ENCODE measurements around the gene TUT1. TPM values are rescaled to one million over a fixed set of nuclear protein-coding genes. Genes with fewer than 3 reads are reported as not detected.
"Not testable (repeated sequence)": the region's sequence is repeated elsewhere in the genome, so short reads cannot be mapped to it uniquely, and the experiment has no call there.

TUT1 gene
- total RNA-seq, 1 experiment from 2014 or later: 19.3 TPM

- DNase-seq (ENCODE audit: low spot score): no peak
Observed at GRCh38 chr11:62604460-62605120, 13.3 kb upstream of the TUT1 start.

- DNase-seq (ENCODE audit: low spot score): no peak
Observed at GRCh38 chr11:62603776-62604299, 12.5 kb upstream of the TUT1 start.

DNA sequence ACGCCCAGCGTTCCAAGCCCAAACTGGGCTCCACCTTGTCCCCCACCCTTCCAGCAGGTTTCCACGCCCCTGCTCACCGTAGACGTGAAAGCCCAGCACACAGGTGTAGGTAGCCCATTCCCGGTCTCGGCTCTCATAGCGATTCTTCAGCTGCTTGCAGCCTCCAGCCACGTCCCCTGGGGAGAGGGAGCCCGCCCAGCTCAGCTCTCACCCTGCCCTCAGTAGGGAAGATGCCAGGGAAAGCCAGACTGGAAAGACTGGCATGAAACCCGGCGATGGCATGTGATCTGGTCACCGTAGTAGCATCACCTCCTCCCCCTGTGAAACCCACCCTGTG is 11.7 kb upstream of the TUT1 start:
- DNase-seq (ENCODE audit: low spot score): peak; percentile 78

DNA sequence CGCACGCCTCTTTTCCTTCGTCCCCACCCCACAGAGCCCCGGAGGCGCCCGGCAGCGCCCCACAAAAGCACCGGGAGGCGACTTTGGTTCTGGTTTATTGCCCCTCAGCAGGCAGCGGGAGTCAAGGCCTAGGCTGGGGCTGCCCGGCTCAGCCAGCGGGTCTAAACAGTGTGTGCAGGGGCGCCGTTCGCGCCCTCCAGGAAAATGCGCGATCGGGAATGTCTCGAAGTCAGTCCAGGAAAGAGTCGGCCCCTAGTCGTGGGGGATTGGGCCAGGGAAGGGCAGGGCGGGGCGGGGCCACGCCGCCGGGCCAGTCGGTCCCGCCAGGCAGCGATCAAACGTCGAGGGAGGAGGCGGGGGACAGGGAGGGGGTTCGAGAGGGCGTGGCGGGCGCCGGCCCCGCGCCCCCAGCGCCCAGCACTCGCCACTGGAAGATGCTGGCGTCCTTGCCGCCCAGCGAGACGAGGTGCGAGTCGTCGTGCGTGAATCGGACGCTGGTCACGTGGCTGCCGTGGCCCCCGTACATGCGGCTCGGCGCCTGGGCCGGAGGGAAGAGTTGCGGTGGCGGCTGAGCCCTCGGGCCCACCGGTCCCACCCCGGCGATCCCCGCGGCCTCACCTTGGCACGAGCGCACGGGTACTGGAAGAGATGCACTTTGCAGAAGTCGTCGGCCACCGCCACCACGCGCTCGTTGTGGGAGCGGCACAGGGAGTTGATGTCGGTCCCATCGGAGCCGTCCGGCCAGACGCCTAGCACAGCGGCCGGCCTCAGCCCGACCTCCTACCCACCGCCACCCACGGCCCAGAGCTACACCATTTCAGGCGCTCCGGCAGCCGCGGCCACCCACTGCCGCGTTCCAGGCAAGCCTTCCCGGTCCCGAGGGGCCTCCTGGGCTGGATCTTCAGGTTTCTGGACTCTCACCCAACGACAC is 11.1 kb upstream of the TUT1 start:
- peak; percentile 90 for DNase-seq (ENCODE audit: low spot score)

- peak; percentile 100 for DNase-seq (ENCODE audit: low spot score)
Observed at GRCh38 chr11:62601372-62602140, 10.2 kb upstream of the TUT1 start, which contains the start of gene MTA2. MTA2 (minus strand) TSS chr11:62601865; CDS start chr11:62601450, 415 bp downstream.

- DNase-seq (ENCODE audit: low spot score): peak; percentile 43
Observed at GRCh38 chr11:62601122-62601371, 9.7 kb upstream of the TUT1 start.

- peak; percentile 38 for DNase-seq (ENCODE audit: low spot score)
Observed at GRCh38 chr11:62600367-62601121, 9.2 kb upstream of the TUT1 start.

DNA sequence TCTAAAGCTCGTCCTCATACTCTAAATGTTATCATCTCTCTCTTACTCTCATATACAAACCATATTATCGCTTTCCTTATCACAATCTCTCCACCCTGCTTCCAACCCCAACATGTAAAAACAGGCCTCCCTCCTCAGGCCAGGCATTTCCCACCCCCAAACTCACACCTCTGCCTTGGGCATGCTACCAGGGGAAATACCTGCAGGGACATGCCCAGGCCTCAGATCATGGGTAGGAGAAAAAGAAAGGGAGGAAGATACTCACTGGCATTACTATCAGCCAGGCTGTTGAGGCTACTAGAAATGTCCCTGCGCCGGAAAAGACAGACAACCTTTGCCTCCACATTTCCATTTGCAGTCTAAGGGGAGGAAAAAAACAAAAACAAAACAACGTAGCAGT is 8.6 kb upstream of the TUT1 start:
- no peak for DNase-seq (ENCODE audit: low spot score)

DNA sequence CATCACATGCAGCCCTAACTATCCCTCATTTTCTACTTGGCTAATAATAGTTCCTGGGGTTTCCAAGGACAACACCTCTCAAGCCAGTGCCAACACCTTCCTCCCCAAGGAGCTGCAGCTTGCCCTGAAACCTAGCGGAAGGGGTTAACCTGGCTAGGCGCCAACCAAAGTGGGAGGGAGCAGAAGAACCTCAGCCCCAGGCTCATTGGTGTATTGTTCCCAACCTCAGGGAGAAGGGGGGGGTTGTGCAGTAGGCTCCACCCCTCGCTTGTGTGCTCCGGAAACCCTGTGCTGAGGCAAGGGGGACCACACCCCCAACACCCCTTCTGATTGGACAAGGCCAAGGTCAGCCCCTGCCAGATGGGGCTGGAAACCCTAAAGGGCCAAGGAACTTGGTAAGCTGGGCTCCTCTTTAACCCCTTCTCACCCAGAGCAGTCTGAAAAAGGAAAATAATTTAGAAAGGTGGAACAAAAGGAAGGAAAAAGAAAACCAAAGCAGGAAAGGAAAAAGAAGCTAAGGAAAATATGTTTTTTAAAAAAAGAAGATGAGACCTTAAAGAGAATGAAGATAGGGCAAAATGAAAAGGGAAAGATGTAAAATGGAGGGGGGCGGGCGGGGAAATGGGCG is 7.9 kb upstream of the TUT1 start:
- peak; percentile 96 for DNase-seq (ENCODE audit: low spot score)

DNA sequence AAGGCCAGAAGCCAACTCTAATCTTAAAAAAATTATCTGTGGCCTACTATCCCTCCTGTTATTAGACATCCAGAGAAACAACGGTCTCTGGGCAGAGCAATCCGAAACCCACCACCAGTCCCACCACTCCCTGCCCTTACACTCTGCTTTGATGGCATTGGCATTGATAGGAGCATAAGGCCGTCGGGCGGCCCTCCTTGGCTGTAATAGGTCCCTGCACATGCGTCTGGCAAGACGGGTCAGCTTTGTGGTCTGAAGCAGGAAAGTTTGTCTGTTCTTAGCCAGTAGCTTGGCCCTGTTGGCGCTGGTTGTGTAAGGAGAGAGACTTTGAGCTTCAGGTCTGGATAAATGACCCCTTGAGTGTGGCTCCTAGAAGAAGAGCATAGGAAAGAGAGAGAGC is 3.8 kb upstream of the TUT1 start:
- DNase-seq (ENCODE audit: low spot score): no peak

- DNase-seq (ENCODE audit: low spot score): peak; percentile 88
Observed at GRCh38 chr11:62593434-62594044, 2.2 kb upstream of the TUT1 start.

- no peak for DNase-seq (ENCODE audit: low spot score)
Observed at GRCh38 chr11:62592989-62593421, 1.7 kb upstream of the TUT1 start.

DNA sequence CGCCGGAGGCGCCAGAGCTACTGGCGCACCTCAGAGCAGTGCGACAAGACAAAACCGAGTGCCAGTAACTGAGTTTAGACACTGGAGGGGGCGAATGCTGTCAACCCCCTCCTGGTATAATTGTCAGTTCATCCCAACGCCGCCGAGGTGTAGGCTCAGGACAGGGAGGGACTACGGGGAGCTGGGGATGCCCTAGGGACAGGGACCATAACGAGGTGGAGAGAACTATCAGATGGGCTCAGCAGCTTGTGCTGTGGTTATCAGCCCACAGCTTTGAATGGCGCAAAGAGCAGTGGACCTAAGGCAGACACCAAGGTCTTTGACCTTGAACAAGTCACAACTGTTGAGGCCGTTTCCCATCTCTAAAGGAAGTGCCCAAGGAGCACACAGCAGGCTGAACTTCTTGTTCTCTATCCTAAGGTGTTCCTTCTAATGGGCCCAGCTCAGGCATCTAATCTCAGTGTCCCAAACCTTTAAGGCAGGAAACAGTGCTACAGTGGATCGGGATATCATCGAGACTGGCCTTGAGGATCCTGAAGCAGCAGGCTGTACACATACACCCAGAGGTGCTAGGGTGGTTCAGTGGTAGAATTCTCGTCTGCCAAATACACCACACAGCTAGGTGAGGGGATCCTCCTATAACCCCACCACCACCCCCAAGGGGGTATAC is 958 bp upstream of the TUT1 start:
- no peak for DNase-seq (ENCODE audit: low spot score)

DNA sequence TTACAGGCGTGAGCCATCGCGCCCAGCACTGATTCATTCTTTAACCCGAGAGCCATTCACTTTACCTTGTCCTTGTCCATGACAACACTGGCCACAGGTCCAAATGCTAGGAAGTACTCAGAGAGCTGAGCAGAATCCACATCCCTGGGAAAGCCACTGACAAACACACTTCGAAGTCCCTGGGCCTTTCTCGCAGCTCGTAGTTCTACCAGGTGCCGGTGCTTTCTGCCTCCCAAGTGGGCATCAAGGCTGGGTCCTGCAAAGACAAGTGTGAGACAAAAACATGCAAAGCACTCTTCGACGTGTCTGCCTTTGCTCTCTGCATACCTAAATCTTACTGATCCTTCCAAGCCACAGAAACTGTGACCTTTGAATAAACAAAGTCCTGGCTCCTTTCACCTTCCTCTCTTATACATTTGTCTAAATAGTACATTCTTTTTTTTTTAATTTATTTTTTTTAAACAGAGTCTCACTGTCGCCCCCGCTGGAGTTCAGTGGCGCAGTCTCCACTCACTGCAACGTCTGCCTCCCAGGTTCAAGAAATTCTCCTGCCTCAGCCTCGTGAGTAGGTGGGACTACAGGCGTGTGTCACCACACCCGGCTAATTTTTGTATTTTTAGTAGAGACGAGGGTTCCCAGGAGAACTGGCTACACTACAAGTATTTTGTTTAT is 2.2 kb downstream of the TUT1 start:
- no peak for DNase-seq (ENCODE audit: low spot score)

- not testable (repeated sequence) for DNase-seq (ENCODE audit: low spot score)
Observed at GRCh38 chr11:62585356-62585755, 6.0 kb downstream of the TUT1 start.

GRCh38 chr11:62581735-62582134 is 9.6 kb downstream of the TUT1 start:
- DNase-seq (ENCODE audit: low spot score): not testable (repeated sequence)

DNA sequence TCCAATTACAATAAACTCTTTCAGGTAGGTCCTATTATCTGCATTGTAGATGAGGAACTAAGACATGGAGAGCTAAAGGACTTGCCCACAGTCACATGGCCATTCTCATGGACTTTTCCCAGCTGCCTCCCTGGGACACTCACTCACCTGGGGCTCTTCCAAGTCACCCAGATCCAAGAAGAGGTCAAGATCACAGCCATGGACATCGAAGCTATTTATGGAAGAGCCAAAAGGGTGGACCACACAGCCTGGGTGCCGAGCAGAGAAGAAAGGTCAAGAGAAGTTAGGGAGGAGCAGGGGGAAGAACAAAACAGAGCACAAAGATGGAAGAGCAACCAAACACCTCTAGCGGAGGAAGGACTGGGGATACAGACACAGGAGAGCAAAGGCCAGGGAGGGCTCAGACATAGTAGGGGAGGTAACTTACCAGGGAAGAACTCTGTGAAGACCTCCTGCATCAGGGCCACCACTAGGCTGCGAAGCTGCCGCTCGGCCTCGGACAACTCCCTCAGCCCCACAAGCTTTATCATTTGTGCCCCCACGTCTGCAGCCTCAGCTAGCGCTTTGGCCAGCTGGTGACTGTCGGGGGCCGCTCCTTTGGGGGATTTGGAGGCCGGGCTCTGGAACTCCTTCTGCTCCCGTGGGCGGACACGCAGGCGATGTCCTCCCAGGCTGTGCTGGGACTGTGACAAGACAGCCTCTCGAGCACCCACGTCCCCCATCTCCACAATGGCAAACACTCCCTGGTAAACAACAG is 10.2 kb downstream of the TUT1 start:
- no peak for DNase-seq (ENCODE audit: low spot score)

- no peak for DNase-seq (ENCODE audit: low spot score)
Observed at GRCh38 chr11:62579252-62579651, 12.1 kb downstream of the TUT1 start.

GRCh38 chr11:62578541-62578940 is 12.8 kb downstream of the TUT1 start:
- DNase-seq (ENCODE audit: low spot score): no peak

Data from HT-29 (cell line).